HG03039 (cell line): Measurements from ENCODE around the gene TFAP2A.

Experiments used
- ATAC-seq: cut with Tn5 transposase; IDR thresholded peaks from one replicate; pipeline ENCODE4 v1.9.1; 2021; ENCODE audit warnings: mild to moderate bottlenecking, moderate library complexity; ENCODE audit not compliant: unreplicated experiment

The TFAP2A gene

GRCh38 chr6:10401004-10401536 is 13.8 kb downstream of the TFAP2A start:
- ATAC-seq, result no peak

- ATAC-seq, result no peak
These were observed 14.5 kb downstream of the TFAP2A start for GRCh38 chr6:10400330-10400729.

GRCh38 chr6:10399451-10399850 is 15.4 kb downstream of the TFAP2A start:
- ATAC-seq, result no peak

- ATAC-seq, result no peak
These were observed 16.2 kb downstream of the TFAP2A start for GRCh38 chr6:10398446-10399218.

- no peak for ATAC-seq
These were observed 17.0 kb downstream of the TFAP2A start for GRCh38 chr6:10397756-10398445.

- ATAC-seq, result no peak
These were observed 18.1 kb downstream of the TFAP2A start for GRCh38 chr6:10396785-10397184.

GRCh38 chr6:10395704-10396546 is 18.9 kb downstream of the TFAP2A start:
- ATAC-seq, result no peak

- ATAC-seq, result no peak
These were observed 19.6 kb downstream of the TFAP2A start for GRCh38 chr6:10395171-10395703.

- no peak for ATAC-seq
These were observed 21.2 kb downstream of the TFAP2A start for GRCh38 chr6:10393544-10394225.

GRCh38 chr6:10391799-10392198 is 23.1 kb downstream of the TFAP2A start:
- no peak for ATAC-seq

- ATAC-seq, result no peak
These were observed 23.6 kb downstream of the TFAP2A start for GRCh38 chr6:10391299-10391630.

GRCh38 chr6:10390495-10391298 is 24.2 kb downstream of the TFAP2A start:
- ATAC-seq, result no peak

GRCh38 chr6:10389739-10390494 is 25.0 kb downstream of the TFAP2A start:
- ATAC-seq, result no peak

- no peak for ATAC-seq
These were observed 27.9 kb downstream of the TFAP2A start for GRCh38 chr6:10386756-10387654.

GRCh38 chr6:10386220-10386619 is 28.7 kb downstream of the TFAP2A start:
- ATAC-seq, result no peak

- ATAC-seq, result no peak
These were observed 29.2 kb downstream of the TFAP2A start for GRCh38 chr6:10385524-10386132.
